GM12878 (cell line): ENCODE data around the gene APOLD1. TPM values are rescaled to one million over a fixed set of nuclear protein-coding genes. Genes with fewer than 3 reads are reported as not detected.

ENCODE experiments used
- ATAC-seq: fragments of 200-7000 bp; cut with Tn5 transposase; 3 replicates; pipeline ENCODE4 v1.9.1; 2020; ENCODE audit warnings: mild to moderate bottlenecking, moderate library complexity
- BruUV-seq: library from RNA; stranded (reverse); fragments of 400-500 nt; replicated peaks from 2 replicates; lab custom pipeline; 2021; lab: Mats Ljungman, UMichigan
- CTCF ChIA-PET: fragments of 300-600 bp; sonication (Branson Sonifier 250); formaldehyde crosslinking; extraction: SDS; loops from one replicate; lab custom pipeline; 2021; ENCODE audit warnings: inconsistent platforms; lab: Yijun Ruan, JAX
- POLR2A ChIA-PET: fragments of 350-600 bp; formaldehyde crosslinking; extraction: SDS; loops from one replicate; lab custom pipeline; 2021; ENCODE audit warnings: inconsistent platforms; lab: Charles Lee
- RAD21 ChIA-PET: fragments of 300-600 bp; sonication (Branson Sonifier 250); formaldehyde crosslinking; loops from one replicate; lab custom pipeline; 2023; ENCODE audit warnings: antibody characterized with exemption; ENCODE audit not compliant: unreplicated experiment; lab: Charles Lee
- SMC1A ChIA-PET: fragments of 300-600 bp; sonication (Branson Sonifier 250); formaldehyde crosslinking; loops from one replicate; lab custom pipeline; 2023; ENCODE audit not compliant: unreplicated experiment, uncharacterized antibody; lab: Charles Lee
- DNase-seq: peaks from one replicate; pipeline ENCODE4 v3.0.0-alpha.2; 2011; ENCODE audit warnings: low read depth, low spot score
- FAIRE-seq: peaks from 3 replicates; lab custom pipeline; 2011; peaks lifted over from hg19 to GRCh38; lab: Jason Lieb, UNC
- H2AFZ ChIP-seq: 2 replicates; pipeline ENCODE4 v1.6.0; 2011; ENCODE audit warnings: low read depth, low read length, control low read depth; ENCODE audit not compliant: control insufficient read depth
- H3K27ac ChIP-seq: 2 replicates; pipeline ENCODE4 v1.5.1; 2011; ENCODE audit warnings: control low read depth; ENCODE audit not compliant: control insufficient read depth, insufficient read depth
- H3K27me3 ChIP-seq, 2 experiments: replicated peaks in 1 of 2; 2 replicates each; pipeline versions ENCODE4 v1.6.0 to v1.6.1; 2011; ENCODE audit warnings: low read length in 1 of 2; ENCODE audit not compliant: control insufficient read depth in 2 of 2, insufficient read depth in 2 of 2
- H3K36me3 ChIP-seq, 2 experiments: 2 replicates each; pipeline ENCODE4 v1.5.1; 2011; ENCODE audit warnings: low read length in 1 of 2; ENCODE audit not compliant: control insufficient read depth in 2 of 2, insufficient read depth in 2 of 2
- H3K4me1 ChIP-seq: 2 replicates; pipeline ENCODE4 v1.6.1; 2011; ENCODE audit warnings: mild to moderate bottlenecking, low read length, moderate library complexity, mixed read lengths; ENCODE audit not compliant: control insufficient read depth, insufficient read depth
- H3K4me2 ChIP-seq: 2 replicates; pipeline ENCODE4 v1.6.0; 2011; ENCODE audit warnings: control low read depth; ENCODE audit not compliant: control insufficient read depth, insufficient read depth
- H3K4me3 ChIP-seq: fragments of 200-600 bp; sonication (generic); 2 replicates; pipeline ENCODE4 v1.5.1; 2016
- H3K79me2 ChIP-seq: 2 replicates; pipeline ENCODE4 v1.6.0; 2011; ENCODE audit warnings: low read length; ENCODE audit not compliant: control insufficient read depth, insufficient read depth
- H3K9ac ChIP-seq: 2 replicates; pipeline ENCODE4 v1.8.0; 2011; ENCODE audit warnings: low read length, control low read depth, mixed read lengths; ENCODE audit not compliant: control insufficient read depth, insufficient read depth
- H3K9me3 ChIP-seq: replicated peaks from 3 replicates; pipeline ENCODE4 v1.5.1; 2011; ENCODE audit warnings: mild to moderate bottlenecking, low read length; ENCODE audit not compliant: control insufficient read depth, insufficient read depth
- H4K20me1 ChIP-seq: 2 replicates; pipeline ENCODE4 v1.6.0; 2011; ENCODE audit not compliant: control insufficient read depth, insufficient read depth
- CTCF ChIP-seq, 3 experiments: IDR thresholded peaks in 2 of 3; conservative IDR thresholded peaks in 1 of 3; 2 replicates each; pipeline ENCODE4 v1.5.1; 2011; ENCODE audit warnings: low read depth in 3 of 3, low read length in 3 of 3, mild to moderate bottlenecking in 3 of 3, control low read depth in 2 of 3, moderate library complexity in 2 of 3, inconsistent platforms in 1 of 3, mixed read lengths in 1 of 3; ENCODE audit not compliant: control insufficient read depth in 2 of 3, insufficient read depth in 1 of 3; ENCODE audit errors: extremely low read depth in 1 of 3
- KAT2A ChIP-seq: conservative IDR thresholded peaks from 2 replicates; pipeline ENCODE4 v1.6.1; 2011; ENCODE audit warnings: low read depth, low read length; ENCODE audit not compliant: control insufficient read depth
- MYC ChIP-seq: IDR thresholded peaks from 2 replicates; pipeline ENCODE4 v1.6.1; 2011; ENCODE audit warnings: mild to moderate bottlenecking, low read length, moderate library complexity, inconsistent platforms; ENCODE audit not compliant: insufficient read depth, insufficient replicate concordance, insufficient read length, severe bottlenecking
- NRF1 ChIP-seq: conservative IDR thresholded peaks from 2 replicates; pipeline ENCODE4 v1.6.1; 2011; ENCODE audit warnings: mild to moderate bottlenecking, low read depth, low read length, improper control_type of control experiment
- RAD21 ChIP-seq: IDR thresholded peaks from 2 replicates; pipeline ENCODE4 v1.6.1; 2011; ENCODE audit warnings: mild to moderate bottlenecking, low read depth, low read length, moderate library complexity; ENCODE audit not compliant: insufficient read depth
- TCF3 ChIP-seq: IDR thresholded peaks from 2 replicates; pipeline ENCODE4 v1.6.1; 2012; ENCODE audit warnings: low read depth, mild to moderate bottlenecking, low read length, borderline replicate concordance; ENCODE audit not compliant: insufficient read depth
- YBX1 ChIP-seq: fragments of 450-650 bp; IDR thresholded peaks from 2 replicates; pipeline ENCODE4 v1.6.1; 2016; ENCODE audit warnings: antibody characterized with exemption
- ZBTB33 ChIP-seq: fragments of 450-650 bp; IDR thresholded peaks from 2 replicates; pipeline ENCODE4 v1.6.1; 2017; ENCODE audit warnings: mild to moderate bottlenecking
- ZNF24 ChIP-seq: fragments of 450-650 bp; IDR thresholded peaks from 2 replicates; pipeline ENCODE4 v1.6.1; 2017; ENCODE audit warnings: antibody characterized with exemption, mild to moderate bottlenecking
- whole genome bisulfite sequencing: methylation state at CpG from one replicate; pipeline ENCODE4 v1.1.6; 2016; ENCODE audit warnings: low lambda C conversion rate; ENCODE audit not compliant: insufficient replicate concordance, insufficient coverage; ENCODE audit errors: missing lambda C conversion rate; 5-methylcytosine and 5-hydroxymethylcytosine counted together
- in situ Hi-C: fragments of 300-500 bp; cut with MboI; formaldehyde crosslinking; loops from 9 replicates; pipeline ENCODE4 v1.14.3; 2018; ENCODE audit warnings: mixed read lengths
- intact Hi-C: fragments of 100-400 bp; cut with micrococcal nuclease; formaldehyde crosslinking; loops from one replicate; pipeline ENCODE4 v1.14.2; 2022; ENCODE audit not compliant: unreplicated experiment
- polyA plus RNA-seq, 11 experiments: library from polyadenylated mRNA; depleted of rRNA in 4 of 11; unstranded in 6 of 11; stranded (reverse) in 5 of 11; fragments of >200 nt; fragmentation: Nextera tagmentation in 4 of 11; fragmentation: Illumina TruSeq in 1 of 11; extraction: Ambion mirVana in 4 of 11; extraction: Trizol in 1 of 11; gene quantifications; 1 replicate in 1 of 11; 2 replicates in 10 of 11; pipeline versions ENCODE4 v1.2.1 to v1.2.3, GENCODE V29; 2011 to 2016; ENCODE audit warnings: inconsistent platforms in 2 of 11, missing spikeins in 2 of 11, low read depth in 1 of 11
- total RNA-seq, 4 experiments: library from RNA; depleted of rRNA in 3 of 4; stranded (reverse); fragments of >200 nt in 3 of 4; fragmentation: Illumina TruSeq in 1 of 4; extraction: Trizol in 1 of 4; gene quantifications; 2 replicates each; pipeline versions ENCODE4 v1.2.1 to v1.2.3, GENCODE V29; 2013 to 2021
- TF ChIP-seq, protein P1 (sequence below): fragments of 450-650 bp; formaldehyde crosslinking; IDR thresholded peaks from 2 replicates; pipeline ENCODE4 v1.5.0; 2022; ENCODE audit warnings: mild to moderate bottlenecking, missing genetic modification characterization

Gene APOLD1
- total and polyA plus RNA-seq, 10 of the 15 experiments (the other 5 are each of a cell fraction or from before 2014, with no cell fraction given): 1.1 to 8.9 (median 4.2) TPM

DNA sequence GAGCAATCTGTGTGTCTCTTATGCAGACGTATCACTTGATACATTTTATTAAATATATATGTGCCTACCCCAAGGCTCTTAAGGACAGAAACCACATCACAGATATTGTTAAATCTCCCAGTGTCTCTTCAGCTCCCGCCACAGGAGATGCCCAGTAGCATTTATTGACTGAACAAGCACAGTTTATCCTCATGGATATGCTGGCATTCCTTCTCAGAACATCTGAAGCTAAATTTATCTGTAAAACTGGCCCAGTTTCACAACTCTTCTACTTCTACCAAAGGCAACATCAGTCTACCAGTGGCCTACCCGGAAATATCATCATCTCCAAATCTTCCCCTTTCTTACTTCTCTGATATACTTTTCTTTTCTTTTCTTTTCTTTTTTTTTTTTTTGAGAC lies 10.7 kb downstream of the APOLD1 start:
- ChIA-PET CTCF (no interaction called here), POLR2A (no interaction called here), SMC1A (interaction anchor here (1.0 kb wide), 1 partner anchor 40 kb away, joined by 3 read pairs; no protein-coding TSS in a partner anchor), RAD21 (no interaction called here)
- WGBS: 65% methylated on average over 3 of the region's 3 CpGs
- FAIRE-seq (no peak), DNase-seq (no peak), ATAC-seq (no peak)
- Histone ChIP-seq H3K9ac (no peak overlapping the region), H3K27ac (no peak overlapping the region), H4K20me1 (no peaks in the 10 kb centered on the region), H3K4me2 (no peak overlapping the region), H3K9me3 (no peaks in the 10 kb centered on the region), H2AFZ (no peak overlapping the region), H3K27me3 (no peaks in the 10 kb centered on the region), H3K4me1 (no peaks in the 10 kb centered on the region), H3K36me3 (no peaks in the 10 kb centered on the region), H3K79me2 (no peaks in the 10 kb centered on the region), H3K4me3 (no peak overlapping the region)
- BruUV-seq: no TSS peak
- intact Hi-C loops: no loop called here
- in situ Hi-C loops: no loop called here
- TF ChIP-seq ZNF24 (no peak), RAD21 (no peak), ZBTB33 (no peak), TCF3 (no peak), CTCF (IDR thresholded peaks at IDR 0.05 in 2 of 3, conservative IDR thresholded peaks at IDR 0.05 in 1 of 3; ENCODE audit: control insufficient read depth in 2 of 3, extremely low read depth in 1 of 3, insufficient read depth in 1 of 3, low read depth in 3 of 3, low read length in 3 of 3) (no peak), KAT2A (no peak), NRF1 (no peak), YBX1 (no peak), MYC (no peak)
- TF ChIP-seq, protein P1, sequence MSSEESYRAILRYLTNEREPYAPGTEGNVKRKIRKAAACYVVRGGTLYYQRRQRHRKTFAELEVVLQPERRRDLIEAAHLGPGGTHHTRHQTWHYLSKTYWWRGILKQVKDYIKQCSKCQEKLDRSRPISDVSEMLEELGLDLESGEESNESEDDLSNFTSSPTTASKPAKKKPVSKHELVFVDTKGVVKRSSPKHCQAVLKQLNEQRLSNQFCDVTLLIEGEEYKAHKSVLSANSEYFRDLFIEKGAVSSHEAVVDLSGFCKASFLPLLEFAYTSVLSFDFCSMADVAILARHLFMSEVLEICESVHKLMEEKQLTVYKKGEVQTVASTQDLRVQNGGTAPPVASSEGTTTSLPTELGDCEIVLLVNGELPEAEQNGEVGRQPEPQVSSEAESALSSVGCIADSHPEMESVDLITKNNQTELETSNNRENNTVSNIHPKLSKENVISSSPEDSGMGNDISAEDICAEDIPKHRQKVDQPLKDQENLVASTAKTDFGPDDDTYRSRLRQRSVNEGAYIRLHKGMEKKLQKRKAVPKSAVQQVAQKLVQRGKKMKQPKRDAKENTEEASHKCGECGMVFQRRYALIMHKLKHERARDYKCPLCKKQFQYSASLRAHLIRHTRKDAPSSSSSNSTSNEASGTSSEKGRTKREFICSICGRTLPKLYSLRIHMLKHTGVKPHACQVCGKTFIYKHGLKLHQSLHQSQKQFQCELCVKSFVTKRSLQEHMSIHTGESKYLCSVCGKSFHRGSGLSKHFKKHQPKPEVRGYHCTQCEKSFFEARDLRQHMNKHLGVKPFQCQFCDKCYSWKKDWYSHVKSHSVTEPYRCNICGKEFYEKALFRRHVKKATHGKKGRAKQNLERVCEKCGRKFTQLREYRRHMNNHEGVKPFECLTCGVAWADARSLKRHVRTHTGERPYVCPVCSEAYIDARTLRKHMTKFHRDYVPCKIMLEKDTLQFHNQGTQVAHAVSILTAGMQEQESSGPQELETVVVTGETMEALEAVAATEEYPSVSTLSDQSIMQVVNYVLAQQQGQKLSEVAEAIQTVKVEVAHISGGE (CRISPR knock-in tag): no peak
